ENCODE measurements around the gene LCP2.

GRCh38 chr5:170249355-170249754, 48.2 kb downstream of the LCP2 start:
- no peak for TF ChIP-seq CTCF (IDR thresholded peaks at IDR 0.05 in 2 of 3, conservative IDR thresholded peaks at IDR 0.05 in 1 of 3; ENCODE audit: borderline replicate concordance in 1 of 3, insufficient read depth in 1 of 3, low read depth in 2 of 3, low read length in 2 of 3)
- no peak for TF ChIP-seq EGR1 (IDR thresholded peaks at IDR 0.05; ENCODE audit: low read depth)
- no peak for TF ChIP-seq POLR2A (IDR thresholded peaks at IDR 0.05; ENCODE audit: borderline replicate concordance, extremely low read depth, insufficient read depth, insufficient read length)
- no peak for TF ChIP-seq JUND (IDR thresholded peaks at IDR 0.05)
